ENCODE measurements around the gene DSCAM.

DNA sequence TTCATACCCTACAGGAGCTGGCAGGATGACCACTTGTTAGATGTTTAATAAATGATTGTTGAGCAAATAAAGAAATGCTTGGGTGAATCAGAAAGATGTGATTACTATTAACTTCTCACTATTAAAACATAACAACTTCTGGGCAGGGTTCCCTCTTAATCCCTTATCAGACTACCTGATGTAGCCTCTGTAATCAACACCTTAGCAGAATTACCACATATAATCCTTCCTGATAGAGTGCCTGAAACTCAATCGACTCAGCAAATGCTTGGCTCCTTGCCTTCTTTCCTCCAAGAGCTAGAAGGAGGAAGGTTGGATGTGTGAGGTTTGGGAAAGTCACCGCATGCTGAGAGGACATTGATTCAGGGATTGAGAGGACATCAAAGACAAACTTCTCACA is 34.8 kb upstream of the DSCAM start:
- TF ChIP-seq, protein P1, sequence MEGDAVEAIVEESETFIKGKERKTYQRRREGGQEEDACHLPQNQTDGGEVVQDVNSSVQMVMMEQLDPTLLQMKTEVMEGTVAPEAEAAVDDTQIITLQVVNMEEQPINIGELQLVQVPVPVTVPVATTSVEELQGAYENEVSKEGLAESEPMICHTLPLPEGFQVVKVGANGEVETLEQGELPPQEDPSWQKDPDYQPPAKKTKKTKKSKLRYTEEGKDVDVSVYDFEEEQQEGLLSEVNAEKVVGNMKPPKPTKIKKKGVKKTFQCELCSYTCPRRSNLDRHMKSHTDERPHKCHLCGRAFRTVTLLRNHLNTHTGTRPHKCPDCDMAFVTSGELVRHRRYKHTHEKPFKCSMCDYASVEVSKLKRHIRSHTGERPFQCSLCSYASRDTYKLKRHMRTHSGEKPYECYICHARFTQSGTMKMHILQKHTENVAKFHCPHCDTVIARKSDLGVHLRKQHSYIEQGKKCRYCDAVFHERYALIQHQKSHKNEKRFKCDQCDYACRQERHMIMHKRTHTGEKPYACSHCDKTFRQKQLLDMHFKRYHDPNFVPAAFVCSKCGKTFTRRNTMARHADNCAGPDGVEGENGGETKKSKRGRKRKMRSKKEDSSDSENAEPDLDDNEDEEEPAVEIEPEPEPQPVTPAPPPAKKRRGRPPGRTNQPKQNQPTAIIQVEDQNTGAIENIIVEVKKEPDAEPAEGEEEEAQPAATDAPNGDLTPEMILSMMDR (IDR thresholded peaks at IDR 0.05): no peak
- TF ChIP-seq POLR2A (IDR thresholded peaks at IDR 0.05) (no peak), EP300 (IDR thresholded peaks at IDR 0.05) (no peak)
